Dermis microvascular lymphatic vessel endothelial cell (primary cell): Measurements from ENCODE around the gene PXMP2. TPM values are rescaled to one million over a fixed set of nuclear protein-coding genes. Genes with fewer than 3 reads are reported as not detected.
"Not testable (repeated sequence)": the region's sequence is repeated elsewhere in the genome, so short reads cannot be mapped to it uniquely, and the experiment has no call there.

Source experiments
- DNase-seq, 2 donors: peaks; one replicate each; pipeline versions ENCODE4 v3.0.0 to v3.0.0-alpha.2; 2010; ENCODE audit warnings: low read depth in 2 of 2
- total RNA-seq: library from RNA; depleted of rRNA; stranded (reverse); fragments of >200 nt; gene quantifications from 2 replicates; pipeline ENCODE4 v1.2.1, GENCODE V29; 2014

Gene PXMP2
- total RNA-seq, 1 donor from 2014 or later: 18.7 TPM

DNA sequence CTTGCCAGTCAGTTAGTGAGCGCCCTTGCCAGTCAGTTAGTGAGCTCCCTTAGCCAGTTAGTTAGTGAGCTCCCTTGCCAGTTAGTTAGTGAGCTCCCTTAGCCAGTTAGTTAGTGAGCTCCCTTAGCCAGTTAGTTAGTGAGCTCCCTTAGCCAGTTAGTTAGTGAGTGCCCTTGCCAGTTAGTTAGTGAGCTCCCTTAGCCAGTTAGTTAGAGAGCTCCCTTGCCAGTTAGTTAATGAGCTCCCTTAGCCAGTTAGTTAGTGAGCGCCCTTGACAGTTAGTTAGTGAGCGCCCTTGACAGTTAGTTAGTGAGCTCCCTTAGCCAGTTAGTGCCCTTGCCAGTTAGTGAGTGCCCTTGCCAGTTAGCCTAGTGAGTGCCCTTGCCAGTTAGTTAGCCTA lies 7.5 kb downstream of the PXMP2 start:
- not testable (repeated sequence) for DNase-seq

DNA sequence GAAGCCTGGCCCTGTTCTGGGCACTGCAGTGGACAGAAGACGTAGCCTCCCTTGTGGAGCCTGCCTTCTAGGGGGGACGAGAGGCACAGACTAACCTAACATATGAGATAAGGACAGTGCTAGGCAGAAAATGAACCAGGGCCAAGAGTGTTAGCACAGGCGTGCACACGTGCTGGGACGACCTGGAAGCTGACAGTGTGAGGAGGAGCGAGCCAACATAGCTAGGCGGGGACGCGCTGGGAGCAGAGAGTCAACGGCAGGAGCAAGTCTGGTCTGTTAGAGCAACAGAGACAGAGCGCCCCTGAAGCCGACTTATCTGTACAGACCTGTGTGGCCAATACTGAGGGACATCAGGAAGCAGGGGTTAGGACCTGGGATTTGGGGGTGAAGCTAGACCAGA lies 8.0 kb downstream of the PXMP2 start:
- no peak for DNase-seq

DNA sequence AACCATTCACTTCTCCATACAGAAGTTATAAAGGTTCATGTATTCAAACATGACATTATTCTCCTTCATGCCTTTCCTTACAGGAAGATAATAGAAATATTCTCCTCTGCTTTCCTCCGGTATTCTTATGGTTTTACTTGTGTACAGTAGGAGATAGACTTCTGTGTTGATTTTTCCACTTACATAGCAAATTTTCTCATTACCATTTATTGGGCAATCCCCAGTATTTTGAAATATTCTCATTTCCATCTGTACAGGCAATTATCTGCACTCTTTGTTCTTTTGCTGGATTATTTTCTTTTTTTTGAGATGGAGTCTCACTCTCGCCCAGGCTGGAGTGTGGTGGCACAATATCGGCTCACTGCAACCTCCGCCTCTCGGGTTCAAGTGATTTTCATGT lies 11.0 kb downstream of the PXMP2 start:
- DNase-seq: no peak

DNA sequence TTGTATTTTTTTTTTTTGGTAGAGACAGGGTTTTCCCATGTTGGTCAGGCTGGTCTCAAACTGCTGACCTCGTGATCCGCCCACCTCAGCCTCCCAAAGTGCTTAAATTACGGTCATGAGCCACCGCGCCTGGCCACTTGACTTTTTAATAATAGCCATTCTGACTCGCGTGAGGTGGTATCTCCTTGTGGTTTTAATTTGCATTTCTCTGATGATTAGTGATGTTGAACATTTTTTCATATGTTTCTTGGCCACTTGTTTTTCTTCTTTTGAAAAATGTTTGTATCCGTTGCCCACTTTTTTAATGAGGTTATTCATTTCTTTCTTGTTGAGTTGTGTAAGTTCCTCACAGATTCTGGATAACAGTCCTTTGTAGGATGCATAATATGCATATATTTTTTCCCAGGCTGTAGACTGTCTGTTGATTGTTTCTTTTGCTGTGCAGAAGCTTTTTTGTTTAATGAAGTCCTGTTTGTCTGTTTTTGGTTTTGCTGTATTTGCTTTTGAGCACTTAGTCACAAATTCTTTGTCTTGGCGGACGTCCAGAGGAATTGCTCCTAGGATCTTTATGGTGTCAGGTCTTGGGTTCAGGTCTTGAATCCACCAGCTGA lies 12.9 kb downstream of the PXMP2 start:
- DNase-seq: peak in 1 of 2 donors; percentile 28

DNA sequence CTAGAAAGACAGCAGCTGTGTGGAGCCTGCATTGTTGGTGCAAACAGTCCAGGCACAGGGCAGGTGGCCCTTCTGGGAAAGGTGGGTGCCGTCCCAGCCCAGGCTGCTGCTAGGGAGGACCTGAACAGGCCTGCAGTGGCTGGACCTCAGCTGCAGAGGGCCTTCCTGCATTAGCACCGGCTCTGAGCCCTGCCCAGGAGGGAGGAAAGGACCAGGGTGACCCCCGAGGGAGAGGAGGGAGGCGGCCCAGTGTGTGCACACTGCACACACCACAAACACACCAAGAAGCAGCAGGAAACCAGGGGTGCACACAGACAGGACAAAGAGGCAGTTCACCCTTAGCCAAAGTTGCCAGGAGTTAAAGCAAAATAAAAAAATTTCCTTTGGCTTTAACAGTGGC lies 15.3 kb downstream of the PXMP2 start:
- no peak for DNase-seq

DNA sequence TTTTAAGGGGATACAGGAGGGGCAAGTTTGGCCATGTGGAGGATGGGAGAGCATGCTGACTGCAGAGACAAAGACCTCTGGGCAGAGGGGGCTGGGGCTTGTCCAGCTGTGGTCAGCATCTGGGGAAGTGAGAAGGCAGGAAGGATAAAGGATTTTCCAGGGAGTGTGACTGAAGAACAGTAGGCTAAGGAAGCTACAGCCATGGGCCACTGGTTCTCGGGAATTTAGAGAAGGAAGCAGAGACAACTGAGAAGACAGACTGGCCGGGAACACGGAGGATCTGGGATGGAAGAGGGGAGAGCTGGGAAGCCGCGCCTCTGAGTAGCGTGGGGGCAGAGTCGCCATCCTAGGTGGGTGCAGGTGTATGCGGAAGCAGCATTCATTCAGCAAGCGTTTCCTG lies 16.3 kb downstream of the PXMP2 start:
- DNase-seq: no peak

DNA sequence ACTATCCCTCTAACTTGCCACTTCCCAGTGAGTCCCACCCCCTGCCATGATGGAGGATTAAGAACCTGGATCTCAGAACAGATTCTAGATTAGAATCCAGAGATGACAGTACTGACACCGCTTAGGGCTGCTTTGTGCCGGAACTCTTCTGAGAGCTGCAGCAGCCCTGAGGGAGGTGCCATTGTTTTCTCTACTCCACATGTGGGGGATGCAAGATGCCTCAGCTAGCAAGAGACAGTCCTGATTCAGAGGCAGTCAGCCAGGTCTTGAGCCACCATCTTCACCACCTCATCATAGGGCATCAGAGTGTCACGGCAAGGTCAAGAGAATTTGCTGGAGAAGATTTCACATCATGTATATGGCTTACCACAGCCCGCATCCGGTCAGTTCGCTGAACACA lies 19.9 kb downstream of the PXMP2 start:
- no peak for DNase-seq

DNA sequence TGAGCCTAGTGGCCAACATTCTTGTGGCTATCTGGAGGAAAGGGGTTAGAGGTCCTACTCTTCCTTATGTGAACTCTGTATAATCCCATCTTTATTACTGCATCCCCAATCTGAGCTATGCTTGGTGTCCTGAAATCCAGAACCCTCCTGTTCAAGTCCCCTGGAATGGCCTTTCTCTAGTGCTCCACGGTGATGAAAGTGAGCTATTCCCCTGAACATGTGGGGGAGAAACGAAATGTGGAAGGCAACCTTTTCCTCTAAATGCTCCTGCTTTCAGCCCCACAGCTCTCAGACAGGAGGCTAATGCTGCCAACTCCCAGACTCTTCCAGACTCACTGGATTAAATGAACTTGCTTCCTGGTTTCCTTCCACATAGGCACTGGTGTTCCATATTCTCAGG lies 20.8 kb downstream of the PXMP2 start:
- no peak for DNase-seq

DNA sequence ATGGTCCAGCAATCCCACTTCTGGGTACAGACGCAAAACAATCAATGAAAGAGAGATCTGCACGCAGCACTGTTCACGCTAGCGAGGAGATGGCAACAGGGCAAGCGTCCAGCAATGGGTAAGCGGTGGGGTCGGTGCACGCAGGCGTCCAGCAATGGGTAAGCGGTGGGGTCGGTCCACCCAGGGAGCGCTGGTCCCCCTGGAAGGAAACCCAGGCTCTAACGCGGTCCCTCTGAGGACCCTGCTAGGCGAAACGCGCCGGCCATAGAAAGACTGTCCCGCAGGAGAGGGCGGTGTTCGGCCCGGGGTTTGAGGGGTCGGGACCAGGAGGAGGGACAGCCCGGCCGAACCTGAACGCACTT lies 22.6 kb downstream of the PXMP2 start:
- DNase-seq: no peak

DNA sequence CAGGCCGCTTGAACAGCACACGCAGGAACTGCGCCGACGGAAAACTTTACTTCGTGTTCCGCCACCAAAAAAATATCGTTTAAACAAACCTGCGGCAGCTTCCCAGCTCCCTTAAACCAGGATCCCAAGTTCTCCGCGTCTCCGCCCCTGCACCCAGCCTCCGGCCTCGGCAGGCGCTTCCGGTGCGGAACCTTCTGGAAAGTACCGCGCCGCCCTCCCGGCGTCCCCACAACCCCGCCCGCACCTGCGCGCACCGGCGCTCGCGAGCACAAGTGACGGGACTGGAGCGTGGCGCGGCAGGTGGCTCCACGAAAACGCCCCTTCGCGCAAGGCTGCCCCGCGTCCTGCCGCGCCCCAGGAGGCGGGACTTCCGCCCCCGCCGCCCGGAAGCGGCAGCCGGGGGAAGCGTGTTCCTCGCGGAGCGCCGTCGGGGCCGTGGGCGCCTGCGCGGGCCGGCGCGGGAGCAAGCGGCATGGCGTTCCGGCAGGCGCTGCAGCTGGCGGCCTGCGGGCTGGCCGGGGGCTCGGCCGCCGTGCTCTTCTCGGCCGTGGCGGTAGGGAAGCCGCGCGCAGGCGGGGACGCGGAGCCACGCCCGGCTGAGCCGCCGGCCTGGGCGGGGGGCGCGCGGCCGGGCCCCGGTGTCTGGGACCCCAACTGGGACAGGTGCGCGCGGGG lies 23.2 kb downstream of the PXMP2 start, which contains the start of gene PGAM5:
Gene PGAM5, plus strand, starts transcription at position 438 of the 675 bp plus-strand sequence. Its CDS starts 35 bp downstream, at position 473.
- peak; percentile 57 to 86 for DNase-seq

DNA sequence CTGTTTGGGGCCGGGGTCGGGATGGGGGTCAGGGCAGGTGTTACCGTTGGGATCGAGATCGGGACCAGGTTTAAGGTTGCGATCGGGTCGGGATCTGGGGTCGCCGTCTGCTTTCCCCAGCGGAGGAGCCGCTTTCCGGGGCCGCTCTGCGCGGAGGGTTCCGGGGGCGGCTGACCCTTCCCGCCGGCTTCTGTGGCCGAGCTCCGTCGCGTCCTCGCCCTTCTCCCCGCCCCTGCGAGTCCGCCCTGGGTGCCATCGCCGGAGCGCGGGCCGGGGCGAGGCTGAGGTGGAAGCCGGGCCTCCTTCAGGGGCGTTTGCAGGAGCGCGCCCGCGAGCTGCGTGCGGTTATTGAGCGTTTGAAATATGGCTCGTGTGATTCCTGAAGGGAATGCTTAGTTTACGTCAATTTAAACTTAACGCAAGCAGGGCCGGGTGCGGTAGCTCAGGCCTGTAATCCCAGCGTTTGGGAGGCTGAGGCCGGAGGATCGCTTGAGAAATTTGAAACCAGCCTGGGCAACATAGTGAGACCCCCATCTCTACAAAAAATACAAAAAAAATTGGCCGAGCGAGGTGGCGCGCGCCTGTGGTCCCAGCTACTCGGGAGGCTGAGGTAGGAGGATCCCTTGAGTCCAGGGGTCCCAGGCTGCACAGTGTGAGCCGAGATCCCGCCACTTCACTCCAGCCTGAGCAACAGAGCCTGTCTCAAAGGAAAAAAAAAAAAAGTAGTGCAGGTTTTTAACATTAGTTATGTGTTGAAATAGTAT lies 23.9 kb downstream of the PXMP2 start:
- peak in 1 of 2 donors; percentile 36 for DNase-seq

DNA sequence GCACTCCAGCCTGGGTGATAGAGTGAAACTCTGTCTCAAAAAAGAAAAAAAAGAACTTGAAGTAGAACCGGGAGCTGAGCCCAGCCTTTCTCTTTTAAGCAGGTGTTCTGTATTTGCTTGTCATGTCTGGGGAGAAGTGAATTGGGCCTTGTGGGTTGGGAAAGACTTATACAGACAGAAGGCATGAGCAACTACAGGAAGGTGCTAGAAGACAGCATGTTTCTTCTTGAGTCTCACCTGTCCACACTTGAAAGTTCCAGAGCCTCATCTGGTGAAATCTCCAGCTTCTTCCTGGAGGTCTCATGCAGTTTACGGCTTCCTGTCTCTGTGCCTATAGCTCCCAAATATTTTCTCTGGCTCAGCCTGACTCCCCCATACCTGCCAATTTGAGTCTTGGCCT lies 25.7 kb downstream of the PXMP2 start:
- no peak for DNase-seq

DNA sequence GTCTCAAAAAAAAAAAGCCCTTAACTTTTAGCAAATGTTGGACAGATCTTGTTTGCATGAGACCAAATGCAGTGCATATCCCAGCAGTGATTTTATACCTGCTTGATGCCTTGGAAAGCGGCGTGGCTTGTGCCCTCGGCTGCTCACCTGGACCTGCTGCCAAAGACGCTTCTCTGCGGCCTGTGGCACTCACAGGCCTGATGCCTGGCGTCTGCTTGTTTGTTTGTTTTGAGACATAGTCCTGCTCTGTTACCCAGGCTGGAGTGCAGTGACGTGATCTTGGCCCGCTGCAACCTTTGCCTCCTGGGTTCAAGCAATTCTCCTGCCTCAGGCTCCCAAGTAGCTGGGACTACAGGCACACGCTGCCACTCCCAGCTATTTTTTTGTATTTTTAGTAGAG lies 28.5 kb downstream of the PXMP2 start:
- no peak for DNase-seq

DNA sequence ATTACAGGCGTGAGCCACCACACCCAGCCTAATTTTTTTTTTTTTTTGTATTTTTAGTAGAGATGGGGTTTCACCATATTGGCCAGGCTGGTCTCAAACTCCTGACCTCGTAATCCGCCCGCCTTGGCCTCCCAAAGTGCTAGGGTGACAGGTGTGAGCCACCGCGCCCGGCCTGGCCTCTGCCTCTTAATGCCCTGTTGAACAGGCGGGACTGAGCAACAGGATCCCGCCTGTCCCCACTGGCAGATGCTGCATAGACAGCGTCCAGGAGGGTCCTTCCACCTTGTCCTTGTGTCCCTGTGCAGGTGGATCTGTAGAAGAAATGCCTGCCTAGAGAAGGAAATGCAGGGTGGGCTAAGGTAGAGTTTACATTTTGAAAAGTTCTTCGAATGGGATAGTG lies 29.0 kb downstream of the PXMP2 start:
- no peak for DNase-seq

DNA sequence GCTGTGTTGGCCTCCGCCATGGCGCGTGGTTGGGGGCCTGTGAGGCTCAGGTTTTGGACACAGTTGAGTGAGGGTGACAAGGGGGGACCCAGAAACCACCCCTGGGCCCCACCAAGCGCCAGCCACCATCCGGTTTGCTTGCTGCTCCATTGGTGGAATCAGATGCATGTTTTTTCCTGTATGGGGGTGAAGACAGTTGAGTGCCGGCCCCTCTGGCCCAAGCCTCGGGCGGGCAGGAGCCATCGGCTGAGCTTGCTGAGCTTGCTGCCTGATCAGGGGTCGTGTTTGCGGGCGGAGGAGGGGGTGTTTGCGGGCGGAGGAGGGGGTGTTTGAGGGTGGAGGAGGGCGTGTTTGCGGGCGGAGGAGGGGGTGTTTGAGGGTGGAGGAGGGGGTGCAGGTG lies 29.6 kb downstream of the PXMP2 start:
- no peak for DNase-seq

DNA sequence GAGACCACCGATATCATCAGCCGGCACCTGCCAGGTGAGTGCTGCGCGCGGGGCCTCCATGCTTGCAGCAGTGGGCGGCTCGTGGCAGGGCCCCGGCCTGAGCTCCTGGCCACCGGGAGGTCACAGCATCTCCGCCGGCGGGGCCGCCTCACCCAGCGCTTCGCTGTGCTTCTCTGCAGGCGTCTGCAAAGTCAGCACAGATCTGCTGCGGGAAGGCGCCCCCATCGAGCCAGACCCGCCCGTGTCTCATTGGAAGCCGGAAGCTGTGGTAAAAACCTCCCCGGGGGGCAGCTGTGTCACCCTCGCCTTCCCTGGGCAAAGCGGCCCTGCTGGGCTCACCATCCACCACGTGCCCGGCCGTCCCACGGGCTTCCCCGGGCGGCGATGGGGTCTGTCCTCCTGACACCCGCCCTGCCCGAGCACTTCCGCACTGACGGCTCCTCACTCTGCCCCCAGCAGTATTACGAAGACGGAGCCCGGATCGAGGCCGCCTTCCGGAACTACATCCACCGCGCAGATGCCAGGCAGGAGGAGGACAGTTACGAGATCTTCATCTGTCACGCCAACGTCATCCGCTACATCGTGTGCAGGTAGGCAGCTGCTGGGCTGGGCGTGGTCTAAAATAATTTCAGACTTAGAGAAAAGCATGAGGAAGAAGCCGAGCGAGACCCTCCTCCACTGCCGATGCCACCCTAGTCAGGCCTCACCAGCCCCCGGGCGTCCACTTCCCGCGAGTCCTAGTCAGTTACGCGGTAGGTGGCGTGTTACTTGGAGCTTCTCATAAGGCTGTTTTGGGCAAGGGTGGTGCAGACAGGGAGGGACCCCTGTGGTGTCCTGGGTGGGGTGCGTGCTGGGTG lies 30.4 kb downstream of the PXMP2 start:
- no peak for DNase-seq

DNA sequence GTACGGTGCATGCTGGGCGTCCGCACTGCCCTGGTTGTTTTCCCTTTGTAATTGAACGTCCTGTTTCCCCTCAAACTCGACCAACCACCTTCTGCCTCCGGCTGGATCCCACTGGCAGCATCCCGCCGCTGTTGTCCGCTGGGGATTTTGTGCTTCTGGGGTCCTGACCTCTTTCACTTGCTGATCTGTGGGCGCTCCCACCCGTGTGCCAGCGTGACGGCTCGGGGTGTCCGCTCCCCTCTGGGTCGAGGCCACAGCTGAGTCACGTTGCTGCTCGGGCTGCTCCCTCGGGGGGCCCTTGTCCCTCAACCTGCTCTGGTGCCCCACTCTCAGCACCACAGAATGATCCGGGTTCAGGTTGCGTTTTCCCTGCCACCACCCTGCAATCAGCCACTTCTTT lies 31.3 kb downstream of the PXMP2 start:
- DNase-seq: no peak

DNA sequence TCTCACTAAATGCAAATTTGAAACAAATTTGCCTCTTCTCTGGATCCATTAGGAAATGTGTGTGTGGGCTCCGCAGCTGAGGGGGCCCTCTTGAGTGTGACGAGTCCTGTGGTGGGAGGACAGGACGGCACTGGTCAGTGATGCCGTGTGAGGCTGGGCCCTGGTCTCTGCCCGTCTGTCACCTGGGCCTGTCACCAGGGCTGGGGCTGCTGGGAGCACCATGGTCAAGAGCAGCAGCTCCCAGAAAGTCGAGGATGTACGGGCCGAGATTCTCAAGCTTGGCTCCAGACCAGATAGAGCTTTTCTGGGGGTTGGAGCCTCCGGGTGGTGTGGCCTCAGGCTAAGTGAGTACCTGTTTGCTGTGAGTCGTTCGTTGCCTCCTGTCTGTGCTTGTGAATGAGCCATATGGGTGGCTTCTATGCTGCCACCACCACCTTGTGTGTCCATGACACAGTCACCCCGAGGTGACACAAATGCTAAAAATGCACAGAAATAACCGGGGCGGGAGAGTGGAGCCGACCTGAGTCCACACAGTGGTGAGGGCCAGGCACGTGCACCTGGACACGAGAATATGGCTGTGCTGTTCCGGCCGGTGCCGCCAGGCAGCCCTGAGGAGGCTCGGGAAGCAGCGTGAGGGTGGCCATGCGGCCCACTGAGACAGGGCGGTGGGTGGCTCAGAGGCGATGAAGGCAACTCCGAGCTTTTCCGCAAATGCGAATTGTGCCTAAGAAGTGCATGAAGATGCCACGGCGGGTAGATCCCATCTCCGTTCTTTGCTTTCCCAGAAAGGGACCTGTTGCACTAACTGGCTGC lies 32.0 kb downstream of the PXMP2 start:
- DNase-seq: no peak

DNA sequence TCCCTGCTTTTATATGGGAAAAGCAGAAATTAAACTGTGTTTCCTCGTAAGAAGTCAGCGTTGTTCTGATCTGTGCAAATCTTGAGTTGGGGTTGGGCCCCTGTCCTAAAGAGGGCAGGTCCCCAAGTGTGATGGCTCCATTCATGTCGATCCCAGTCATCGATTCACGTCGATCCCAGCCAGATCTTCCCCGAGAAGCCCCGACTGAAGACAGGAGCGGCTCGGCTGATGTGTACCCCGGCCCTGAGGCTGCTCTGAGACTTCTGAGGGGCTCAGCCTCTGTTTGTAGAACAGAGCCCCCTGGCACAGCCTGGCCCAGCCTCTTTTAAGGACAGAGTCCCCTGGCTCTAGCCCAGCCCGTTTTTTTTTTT lies 32.6 kb downstream of the PXMP2 start:
- DNase-seq: no peak

DNA sequence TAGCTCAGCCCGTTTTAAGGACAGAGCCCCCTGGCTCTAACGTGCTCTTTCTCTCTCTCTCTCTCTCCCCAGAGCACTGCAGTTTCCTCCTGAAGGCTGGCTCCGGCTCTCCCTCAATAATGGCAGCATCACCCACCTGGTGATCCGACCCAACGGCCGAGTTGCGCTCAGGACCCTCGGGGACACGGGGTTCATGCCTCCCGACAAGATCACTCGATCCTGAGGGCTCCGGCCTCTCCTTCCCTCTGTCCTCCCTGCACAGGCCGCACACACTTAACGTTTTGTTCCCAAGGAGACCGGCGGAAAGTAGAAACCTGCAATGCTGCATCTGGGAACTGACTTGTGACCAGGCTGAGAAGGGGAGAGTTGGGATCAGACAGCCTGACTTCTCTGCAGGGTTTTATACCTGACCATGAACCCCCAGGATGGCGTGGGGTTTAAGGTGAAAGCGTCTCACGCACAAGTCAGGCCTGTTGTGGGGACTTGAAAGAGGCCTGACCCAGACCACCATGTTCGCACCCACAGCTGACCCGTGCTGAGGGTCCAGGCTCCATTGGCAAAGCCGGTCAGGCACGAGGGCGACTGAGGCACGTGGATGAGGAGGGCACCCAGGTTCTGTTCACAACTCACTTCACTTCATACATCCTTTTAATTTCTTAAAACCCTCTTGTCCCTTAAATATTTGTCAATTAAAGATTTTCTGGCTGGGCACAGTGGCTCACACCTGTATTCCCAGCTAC lies 33.4 kb downstream of the PXMP2 start:
- no peak for DNase-seq
